Renal pelvis (tissue), 4 donors: ENCODE results near the gene SCARF1. TPM values are rescaled to one million over a fixed set of nuclear protein-coding genes. Genes with fewer than 3 reads are reported as not detected.

Source experiments
- DNase-seq: peaks from one replicate; pipeline ENCODE4 v3.0.0-alpha.2; 2013
- polyA plus RNA-seq, 3 donors: library from polyadenylated mRNA; unstranded; fragments of 120-200 nt; gene quantifications; one replicate each; pipeline ENCODE4 v1.2.1, GENCODE V29; 2013; ENCODE audit not compliant: insufficient read length in 3 of 3

SCARF1 gene
- polyA plus RNA-seq, 3 donors = 7.3 to 9.9 (median 7.8) TPM

DNA sequence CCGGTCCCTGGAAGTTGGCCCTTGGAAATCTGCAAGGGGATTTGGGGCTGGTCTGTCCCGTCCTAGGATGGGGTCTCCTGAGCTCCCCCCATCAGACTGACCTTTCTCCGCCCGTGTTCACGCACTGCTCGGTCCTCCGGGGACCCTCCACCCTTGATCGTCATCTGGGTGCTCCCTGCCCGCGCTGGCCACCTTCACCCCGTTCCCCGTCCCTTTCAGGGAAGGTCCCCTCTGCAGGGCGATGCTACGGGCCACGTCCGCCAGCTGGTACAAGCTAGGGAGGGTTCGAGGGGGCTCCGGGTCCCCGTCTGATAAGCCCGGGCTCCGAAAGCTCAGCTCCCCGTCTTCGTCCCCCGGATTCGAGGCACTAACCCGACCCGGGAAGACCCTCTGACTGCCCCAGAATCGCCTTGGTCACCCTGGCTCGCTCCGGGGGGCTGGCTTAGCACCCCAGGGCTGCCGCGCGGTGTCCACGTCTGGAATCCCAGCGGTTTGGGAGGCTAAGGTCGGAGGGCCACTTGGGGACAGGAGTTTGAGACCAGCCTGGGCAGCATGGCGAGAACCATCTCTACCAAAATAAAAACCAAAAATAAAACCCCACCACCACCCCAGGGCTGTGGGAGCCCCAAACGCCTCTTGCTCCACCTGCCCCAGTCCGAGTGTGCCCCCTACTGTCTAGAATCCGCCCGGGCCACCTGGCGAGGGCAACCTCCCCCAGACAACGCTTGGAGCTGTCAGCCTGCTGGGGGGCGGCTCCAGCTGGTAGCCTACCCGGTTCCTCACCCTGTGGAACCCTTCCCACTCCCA lies 15.8 kb downstream of the SCARF1 start:
- no peak for DNase-seq

DNA sequence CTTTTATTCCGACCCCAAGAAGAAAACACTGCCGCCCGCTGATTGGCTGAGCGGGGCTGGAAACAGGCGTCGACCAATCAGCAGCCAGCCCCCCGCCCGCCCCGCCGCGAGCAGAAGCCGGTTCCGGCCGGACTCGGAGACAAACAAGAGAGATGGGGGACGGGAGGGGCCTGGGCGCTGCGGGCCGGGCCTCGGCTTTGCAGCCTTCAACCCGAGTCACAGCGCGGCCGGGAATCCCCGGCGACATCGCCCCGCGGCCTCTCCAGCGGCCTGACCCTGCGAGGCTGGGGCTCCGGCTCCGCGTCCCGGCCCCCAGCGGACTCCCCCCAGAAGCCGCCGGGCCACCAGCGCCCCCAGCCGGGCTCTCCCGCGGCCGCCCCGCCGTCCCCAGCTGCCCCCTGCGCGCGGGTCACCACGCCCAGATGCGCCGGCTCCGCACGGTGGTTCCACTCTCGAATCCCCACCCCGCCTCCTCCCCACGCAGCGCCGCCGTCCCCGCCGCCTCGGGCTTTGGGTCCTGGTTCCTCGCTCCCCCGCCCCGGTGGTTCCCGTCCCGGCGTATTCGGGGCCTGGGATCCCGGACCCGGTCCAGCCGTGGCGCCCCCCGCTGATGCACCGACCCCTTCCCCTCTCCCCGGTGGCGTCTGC lies 16.6 kb downstream of the SCARF1 start:
- peak; percentile 96 for DNase-seq

DNA sequence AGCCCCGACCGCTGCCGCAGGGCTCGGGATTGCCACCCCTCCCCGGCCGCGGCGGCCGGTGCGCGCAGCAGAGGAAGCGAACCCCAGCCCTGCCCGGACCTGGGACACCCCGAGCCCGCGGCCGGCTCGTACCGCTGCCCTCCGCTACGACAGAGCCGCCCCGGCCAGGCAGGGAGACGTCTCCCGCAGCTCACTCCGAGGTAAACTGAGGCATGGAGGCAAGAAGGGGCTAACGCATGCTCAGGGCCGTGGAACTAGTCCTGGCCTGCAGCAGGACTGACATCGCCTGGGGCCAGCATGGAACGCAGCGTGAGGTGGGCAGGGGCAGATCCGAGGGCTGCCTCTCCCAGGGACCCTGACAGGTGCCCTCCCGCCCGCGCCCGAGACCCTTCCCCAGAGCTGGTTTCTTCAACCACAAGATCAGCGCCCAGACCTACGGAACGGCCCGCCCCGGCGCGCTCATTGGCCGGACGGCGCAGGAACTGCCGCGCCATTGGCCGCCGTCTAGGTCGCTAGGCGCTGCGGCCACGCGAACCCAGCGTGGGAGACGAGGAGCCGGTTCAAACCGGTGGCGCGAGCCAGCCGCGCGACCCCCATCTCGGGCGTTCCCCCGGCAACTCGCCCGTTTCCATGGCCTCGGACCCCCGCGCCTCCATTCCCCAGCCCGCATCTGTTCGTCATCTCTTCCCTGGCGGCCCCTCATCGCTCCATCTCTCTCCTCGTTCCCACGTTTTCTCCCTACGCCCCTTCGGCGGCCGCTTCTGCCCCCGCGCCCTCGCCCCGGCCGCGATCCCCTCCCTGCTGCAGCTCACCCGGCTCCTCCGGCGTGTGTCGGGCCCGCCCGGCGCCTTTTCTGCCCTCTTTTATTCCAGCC lies 17.3 kb downstream of the SCARF1 start, which contains the start of gene SLC43A2:
SLC43A2 (minus strand) TSS at position 853 of the 874 bp plus-strand sequence. CDS start 960 bp downstream, outside the sequence.
- peak; percentile 89 for DNase-seq

DNA sequence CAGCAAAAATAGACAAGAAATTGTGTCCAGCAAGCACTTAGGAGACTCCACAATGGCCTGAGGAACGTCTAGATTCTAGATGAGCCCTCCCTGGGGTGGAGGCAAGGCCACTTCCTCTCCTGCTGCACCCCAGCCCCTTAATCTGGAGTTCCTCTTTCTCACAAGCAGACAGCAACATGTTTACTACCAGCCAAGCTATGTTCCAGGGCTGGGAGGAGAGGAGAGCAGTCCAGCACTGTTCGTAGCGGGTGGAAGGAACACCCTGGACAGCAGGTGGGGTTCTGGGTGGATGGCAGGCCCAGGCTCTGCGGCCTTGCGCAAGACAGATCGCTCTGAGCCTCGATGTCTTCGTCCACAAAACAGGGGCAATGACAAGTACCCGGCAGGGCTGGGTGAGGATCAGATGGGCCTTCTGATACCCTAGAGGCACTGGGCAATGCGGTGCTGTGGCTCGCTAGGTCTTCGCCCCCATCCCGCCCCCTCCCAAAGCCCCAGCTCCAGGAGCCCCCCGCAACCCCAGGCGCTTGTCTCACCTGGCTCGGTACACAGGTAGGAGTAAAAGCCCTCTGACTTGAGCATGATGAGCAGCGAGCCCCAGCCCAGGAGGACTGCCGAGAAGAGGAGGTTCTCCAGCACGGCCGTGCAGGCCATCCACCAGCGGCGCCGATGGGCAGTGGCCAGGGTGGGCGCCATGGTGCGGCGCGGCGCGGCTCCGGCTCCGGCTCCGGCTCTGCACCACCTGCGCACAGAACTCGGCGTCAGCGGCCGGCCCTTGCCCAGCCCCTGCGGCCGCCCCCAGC lies 18.1 kb downstream of the SCARF1 start:
- no peak for DNase-seq

DNA sequence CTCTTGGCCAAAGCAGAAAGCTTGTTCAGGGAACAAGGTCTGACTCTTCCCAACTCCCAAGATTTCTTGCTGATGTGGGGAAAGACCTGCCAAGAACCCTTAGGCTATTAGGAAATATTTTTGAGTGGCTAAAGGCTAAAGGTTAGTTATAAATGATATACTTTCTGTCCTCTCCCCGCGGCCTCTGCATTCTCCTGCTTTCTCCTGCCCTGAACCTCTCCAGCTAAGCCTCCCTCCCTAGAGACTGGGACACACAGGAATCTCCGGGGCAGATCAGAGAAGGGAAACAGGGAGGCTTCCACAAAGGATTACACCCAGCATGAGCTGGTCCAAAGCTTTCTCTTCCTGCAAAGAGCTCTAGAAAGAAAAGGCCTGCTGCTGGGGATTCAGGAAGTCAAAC lies 19.2 kb downstream of the SCARF1 start:
- no peak for DNase-seq

DNA sequence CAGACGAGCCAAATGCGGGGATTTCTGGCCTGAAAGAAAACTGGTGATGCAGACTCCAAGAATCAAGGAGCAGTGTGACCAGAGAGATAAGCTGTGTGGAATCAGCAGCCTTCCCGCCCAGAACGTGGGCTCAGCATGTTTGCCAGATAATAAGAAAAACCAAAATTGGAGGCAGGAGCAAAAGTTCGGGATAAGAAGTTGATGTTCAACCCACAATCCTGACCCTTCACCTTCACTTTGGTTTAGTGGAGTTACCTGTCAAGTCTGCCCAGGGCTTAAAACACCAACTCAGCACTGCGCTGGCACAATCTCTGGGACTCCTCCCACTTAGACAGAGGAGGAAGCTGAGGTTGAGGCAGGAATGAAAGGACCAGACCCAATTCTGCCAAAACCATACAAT lies 20.0 kb downstream of the SCARF1 start:
- DNase-seq = no peak

DNA sequence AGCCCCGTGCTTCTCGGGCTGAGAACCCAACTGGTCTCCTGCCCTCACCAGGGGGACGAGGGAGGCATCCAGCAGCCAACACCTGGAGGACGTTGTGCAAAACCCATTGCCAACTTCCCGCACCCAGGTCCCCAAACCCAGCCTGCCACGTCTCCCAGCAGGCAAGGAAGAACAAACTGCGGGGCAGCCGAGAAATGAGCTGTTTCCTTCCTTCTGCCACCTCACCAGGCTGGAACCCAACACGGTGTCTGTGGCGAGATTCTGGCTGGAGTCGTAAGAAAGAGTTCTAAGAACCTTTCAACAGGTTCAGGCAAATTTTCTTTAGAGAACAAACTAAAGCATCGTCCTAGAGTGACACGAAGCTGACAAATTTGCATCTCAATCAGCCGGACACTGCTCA lies 20.5 kb downstream of the SCARF1 start:
- no peak for DNase-seq

DNA sequence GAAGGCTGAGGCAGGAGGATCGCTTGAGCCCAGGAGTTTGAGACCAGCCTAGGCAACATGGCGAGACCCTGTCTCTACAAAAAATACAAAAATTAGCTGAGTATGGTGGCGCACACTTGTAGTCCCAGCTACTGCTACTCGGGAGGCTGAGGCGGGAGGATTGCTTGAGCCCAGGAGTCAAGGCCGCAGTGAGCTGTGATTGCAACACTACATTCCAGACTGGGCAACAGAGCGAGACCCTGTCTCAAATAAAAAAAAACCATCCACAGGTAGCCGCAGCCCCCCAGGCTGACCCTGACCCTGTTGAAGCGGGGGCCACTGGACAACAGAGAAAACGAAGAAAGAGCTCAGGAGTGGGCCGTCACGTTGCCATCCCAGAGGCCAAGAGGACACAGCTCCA lies 20.9 kb downstream of the SCARF1 start:
- DNase-seq = no peak

DNA sequence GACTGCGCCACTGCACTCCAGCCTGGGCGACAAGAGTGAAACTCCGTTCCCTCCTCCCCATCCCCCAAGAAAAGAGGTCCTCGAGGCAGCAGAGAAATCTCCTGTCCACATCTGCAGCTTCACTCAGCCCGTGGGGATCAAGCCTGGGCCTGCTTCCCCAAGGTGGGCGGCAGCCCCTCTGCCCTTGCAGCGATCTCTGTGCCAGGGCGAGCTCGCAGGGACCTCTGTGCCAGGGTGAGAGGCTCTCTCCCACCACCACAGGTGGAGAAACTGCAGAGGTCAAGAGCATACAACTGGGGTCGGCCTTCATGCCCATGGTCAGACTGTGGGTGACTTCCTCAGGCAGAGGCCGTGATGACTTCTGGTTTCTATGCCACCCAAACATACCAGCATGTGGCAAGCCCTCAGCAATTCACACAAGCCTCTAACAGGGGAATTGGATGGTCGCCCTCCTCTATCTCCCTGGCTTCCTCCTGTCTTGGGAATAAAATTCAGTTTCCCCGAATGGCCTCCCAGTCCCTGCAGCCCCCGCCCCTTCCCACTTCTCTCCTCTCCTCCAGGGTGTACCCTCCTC lies 22.4 kb downstream of the SCARF1 start:
- no peak for DNase-seq

DNA sequence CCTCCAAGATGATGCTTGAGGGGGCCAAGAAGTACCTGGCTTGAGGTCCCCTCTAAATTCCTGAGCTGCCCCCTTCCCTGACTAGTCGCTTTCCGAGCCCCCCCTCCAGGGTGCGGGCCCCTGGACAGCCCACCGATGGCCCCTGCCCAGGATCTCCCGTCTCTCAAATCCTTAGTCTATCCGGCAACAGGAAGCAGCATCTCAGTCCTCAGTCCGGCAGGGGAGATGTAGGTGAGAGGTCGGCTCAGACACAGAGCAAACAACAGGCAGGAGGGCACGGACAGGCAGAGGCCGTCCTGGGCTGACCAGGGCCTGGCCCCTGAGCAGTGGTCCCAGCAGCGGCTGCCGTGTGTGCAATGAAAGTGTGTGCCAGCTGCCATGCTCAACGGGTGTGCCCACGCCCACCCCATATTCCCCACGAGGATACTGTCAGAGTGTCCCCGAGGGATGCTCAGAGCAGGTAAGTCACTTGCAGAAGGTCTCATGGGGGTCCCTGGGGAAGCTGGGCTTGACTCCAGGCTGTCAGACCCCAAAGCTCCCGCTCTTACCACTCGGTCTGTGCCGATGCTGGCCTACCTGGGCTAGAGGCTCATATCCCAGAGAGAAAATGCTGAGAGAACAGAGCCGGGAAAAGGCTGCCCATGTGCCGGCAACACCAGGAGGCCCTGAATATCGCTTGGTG lies 24.1 kb downstream of the SCARF1 start:
- no peak for DNase-seq

DNA sequence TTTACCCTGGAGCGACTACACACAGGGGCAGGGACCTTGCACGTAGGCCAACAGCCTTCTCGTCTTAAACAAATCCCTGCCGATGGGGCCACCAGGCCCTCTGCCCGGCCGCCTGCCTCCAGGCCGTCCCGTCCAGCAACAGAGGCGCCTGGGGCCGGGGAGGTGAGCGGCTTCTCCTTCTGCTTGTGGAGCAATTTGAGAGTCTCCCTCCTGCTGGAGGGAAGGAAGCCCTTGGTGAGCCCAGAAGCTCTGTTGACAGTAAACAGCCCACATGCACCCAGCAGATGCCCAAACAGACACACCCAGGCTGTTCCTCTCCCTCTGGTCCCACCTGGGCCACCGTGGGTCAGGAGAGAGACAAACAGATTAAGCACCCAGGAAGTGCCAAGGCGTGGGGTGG lies 25.0 kb downstream of the SCARF1 start:
- DNase-seq = no peak

DNA sequence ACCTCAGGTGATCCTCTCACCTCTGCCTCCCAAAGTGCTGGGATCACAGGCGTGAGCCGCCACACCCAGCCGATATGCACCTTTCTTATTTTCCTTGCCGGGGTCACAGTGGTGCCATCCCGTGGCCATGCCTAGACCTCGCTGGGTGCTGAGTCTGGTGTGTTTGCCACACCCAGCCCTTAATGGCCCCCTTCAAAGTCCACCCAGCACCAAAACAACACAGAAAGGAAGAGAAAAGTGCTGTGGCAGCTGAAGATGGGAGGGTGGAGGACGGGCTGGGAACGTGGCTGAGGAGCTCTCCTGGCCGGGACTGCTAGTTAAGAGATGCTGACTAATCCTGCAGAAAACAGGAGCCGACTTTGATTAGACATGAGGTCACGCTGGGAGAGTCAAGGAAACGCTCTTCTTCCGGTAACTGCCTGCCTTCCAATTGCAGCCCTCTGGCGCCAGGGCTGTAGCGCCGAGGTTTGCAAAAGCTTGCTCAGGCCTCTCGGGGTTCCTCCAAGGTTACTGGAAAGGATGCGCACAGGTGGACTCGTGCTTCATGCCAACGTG lies 27.8 kb downstream of the SCARF1 start:
- no peak for DNase-seq

DNA sequence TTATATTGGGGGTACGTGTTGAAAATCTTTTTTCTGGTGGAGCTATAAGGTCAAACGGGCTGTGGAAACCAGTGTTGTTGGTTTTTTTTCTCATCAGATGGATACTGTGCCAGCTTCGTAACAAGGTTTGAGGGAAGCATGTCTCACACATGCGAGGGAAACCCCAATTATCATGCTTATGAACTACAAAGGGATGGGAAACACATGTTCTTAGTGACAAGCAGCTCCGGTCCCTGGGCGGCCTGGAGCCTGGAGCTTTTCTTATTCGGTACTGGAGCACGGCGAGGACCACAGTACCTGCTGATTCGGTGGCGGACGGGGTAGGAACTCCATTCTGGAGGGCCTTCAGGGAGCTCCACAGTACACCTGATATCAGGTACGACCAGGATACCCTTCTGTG lies 29.4 kb downstream of the SCARF1 start:
- DNase-seq = no peak

DNA sequence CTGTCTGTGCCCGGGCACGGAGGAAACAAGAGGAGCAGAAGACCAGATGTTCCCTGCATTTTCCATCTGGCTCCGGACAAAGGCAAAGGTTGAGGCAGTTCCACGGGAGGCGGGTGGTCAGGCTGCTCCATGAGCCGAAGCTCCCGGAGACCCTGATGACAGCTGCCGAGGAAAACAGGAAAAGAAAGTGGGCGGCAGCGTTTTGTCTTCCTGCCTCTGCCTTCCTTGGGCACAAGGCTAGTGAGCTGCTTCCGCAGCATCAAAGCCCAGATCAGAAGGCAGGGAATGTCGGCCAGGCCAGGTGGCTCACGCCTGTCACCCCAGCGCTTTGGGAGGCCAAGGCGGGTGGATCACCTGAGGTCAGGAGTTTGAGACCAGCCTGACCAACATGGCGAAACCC lies 33.1 kb downstream of the SCARF1 start:
- DNase-seq = no peak

DNA sequence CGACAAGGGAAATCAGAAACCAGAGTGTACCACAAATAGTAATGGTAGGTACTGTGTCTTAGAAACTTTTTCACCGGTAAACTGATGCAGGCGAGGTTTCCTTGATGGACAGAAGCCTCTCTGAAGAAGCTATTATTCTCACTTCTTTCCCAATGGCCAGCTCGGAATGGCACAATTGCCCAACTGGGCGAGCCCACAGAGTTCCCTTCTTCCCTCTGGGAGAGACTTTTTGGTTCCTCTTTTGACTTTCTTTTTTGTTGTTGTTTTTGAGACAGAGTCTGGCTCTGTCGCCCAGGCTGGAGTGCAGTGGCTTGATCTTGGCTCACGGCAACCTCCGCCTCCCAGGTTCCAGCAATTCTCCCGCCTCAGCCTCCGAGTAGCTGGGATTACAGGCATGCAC lies 33.8 kb downstream of the SCARF1 start:
- no peak for DNase-seq

DNA sequence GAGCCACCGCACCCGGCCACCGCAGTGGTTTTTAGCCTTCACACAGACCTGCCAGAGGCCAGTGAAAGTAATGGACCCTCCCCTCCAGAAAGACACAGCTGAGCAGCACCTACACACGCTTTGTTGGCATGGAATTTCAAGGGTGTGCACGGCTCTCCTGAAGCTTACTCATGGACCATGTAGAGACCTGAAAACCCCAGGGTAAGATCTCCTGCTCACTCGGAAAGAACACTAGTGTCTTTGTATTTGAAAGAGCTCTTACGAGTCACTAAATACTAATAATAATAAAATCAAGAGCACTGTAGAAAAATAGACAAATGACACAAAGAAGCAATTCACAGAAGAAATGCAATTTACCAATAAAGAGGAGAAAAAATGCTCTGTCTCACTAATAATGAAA lies 36.9 kb downstream of the SCARF1 start:
- no peak for DNase-seq

DNA sequence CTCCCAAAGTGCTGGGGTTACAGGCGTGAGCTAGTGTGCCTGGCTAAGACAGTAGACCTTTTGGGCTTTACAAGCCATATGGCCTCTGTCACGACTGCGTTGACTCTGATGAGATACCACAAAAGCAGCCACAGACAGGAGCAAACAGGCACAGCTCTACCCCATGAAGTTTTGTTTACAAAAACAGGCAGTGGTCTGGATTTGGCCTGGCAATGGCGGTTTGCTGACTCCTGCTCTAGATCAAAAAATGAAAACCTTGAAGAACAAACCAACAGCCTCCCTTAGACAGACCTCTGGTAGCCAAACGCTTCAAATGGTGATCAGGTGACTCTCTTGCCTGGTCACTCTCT lies 37.6 kb downstream of the SCARF1 start:
- no peak for DNase-seq

DNA sequence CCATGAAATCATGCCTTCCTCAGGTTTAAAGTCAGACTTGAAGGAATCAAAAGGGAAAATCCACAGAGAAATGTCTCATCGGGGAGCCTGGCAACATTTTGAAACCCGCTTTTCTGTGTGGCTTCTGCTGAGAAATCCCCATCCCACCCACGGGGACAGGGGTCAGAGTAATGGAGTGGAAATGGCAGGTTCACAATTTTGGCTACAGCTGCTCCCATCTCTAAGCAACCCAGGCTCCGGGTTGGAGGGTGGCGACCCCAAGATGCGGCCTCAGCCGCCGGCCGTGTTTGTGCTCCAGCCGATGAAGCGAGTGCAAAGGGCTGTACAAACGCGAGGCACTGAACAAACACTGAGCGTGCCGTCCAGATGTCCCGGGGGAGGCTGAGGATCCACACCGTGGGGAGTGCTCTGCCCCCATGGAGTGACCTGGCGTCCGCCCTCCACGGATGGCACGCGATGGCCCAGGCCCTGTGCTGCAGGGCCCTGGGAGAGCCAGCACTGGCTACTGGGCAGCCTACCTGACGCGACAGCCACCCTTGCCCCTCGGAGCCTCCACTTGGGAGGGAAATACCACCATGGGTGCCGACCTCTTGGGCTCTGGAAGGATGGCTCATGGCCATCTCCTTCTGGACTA lies 39.1 kb downstream of the SCARF1 start:
- DNase-seq = no peak

DNA sequence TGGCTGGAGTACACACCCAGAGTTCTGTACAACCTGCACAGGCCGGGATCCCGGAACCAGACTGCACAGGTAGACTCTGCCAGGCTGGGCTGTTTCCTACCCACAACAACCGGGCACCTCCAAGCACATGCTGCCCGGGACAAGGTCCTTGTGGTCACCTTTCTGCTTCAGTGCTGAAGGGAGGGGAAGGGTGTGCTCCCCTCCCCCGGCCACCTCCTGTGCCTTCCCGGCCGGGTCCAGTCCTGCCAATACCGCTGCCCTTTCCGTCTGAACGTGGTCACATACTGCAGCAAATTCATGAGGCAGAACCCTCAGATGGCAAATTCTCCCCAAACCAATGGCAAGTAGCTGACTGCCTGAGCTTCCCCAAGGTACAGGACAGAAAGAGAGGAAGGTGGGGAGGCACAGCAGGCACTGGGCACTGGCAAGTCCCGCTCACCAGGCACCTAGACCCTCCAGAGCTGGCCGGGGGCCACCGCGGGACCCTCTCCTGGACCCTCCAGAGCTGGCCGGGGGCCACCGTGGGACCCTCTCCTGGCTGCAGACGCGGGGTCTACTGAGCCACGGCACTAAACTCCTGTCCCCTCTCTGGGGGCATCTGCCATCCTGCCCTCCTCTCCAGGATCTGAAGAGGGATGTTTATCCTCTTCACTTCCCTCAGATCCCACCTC lies 39.7 kb downstream of the SCARF1 start:
- no peak for DNase-seq
